Smooth muscle cell (in vitro differentiated cells): Measurements from ENCODE around the gene CACNB3. TPM values are rescaled to one million over a fixed set of nuclear protein-coding genes. Genes with fewer than 3 reads are reported as not detected.

ENCODE experiments used
- DNase-seq: peaks from one replicate; lab custom pipeline; 2025; ENCODE audit not compliant: unreplicated experiment; lab: John Stamatoyannopoulos, UW
- H2AFZ ChIP-seq: fragments of 200-600 bp; sonication (generic); 2 replicates; pipeline ENCODE4 v1.6.0; 2016; ENCODE audit warnings: antibody characterized with exemption, low read depth, mild to moderate bottlenecking
- H3F3A ChIP-seq: fragments of 200-600 bp; sonication (generic); 2 replicates; pipeline ENCODE4 v1.6.0; 2017; ENCODE audit warnings: antibody characterized with exemption, low read depth
- H3K27ac ChIP-seq: fragments of 200-600 bp; sonication (generic); 2 replicates; pipeline ENCODE4 v1.5.1; 2016; ENCODE audit warnings: low read depth, mild to moderate bottlenecking
- H3K27me3 ChIP-seq: fragments of 200-600 bp; sonication (generic); 2 replicates; pipeline ENCODE4 v1.6.1; 2016; ENCODE audit warnings: low read depth, mild to moderate bottlenecking
- H3K36me3 ChIP-seq: fragments of 200-600 bp; sonication (generic); 2 replicates; pipeline ENCODE4 v1.5.1; 2016; ENCODE audit warnings: low read depth
- H3K4me1 ChIP-seq: fragments of 200-600 bp; sonication (generic); 2 replicates; pipeline ENCODE4 v1.5.1; 2016; ENCODE audit warnings: low read depth
- H3K4me2 ChIP-seq: fragments of 200-600 bp; sonication (generic); 2 replicates; pipeline ENCODE4 v1.6.0; 2016; ENCODE audit warnings: mild to moderate bottlenecking
- H3K4me3 ChIP-seq: fragments of 200-600 bp; sonication (generic); 2 replicates; pipeline ENCODE4 v1.5.1; 2016; ENCODE audit warnings: mild to moderate bottlenecking
- H3K79me2 ChIP-seq: fragments of 200-600 bp; sonication (generic); 2 replicates; pipeline ENCODE4 v1.6.0; 2016; ENCODE audit warnings: low read depth, mild to moderate bottlenecking
- H3K9ac ChIP-seq: fragments of 200-600 bp; sonication (generic); 2 replicates; pipeline ENCODE4 v1.6.0; 2016; ENCODE audit warnings: low read depth
- H3K9me3 ChIP-seq: fragments of 200-600 bp; sonication (generic); replicated peaks from 2 replicates; pipeline ENCODE4 v1.5.1; 2016; ENCODE audit warnings: low read depth
- H4K20me1 ChIP-seq: fragments of 200-600 bp; sonication (generic); 2 replicates; pipeline ENCODE4 v1.6.0; 2016; ENCODE audit warnings: low read depth
- WGBS: methylation state at CpG from one replicate; pipeline ENCODE4 v1.1.7; 2016; ENCODE audit warnings: low lambda C conversion rate; 5-methylcytosine and 5-hydroxymethylcytosine counted together
- polyA plus RNA-seq: library from polyadenylated mRNA; unstranded; fragments of >200 nt; fragmentation: Nextera tagmentation; extraction: Ambion mirVana; gene quantifications from 2 replicates; pipeline ENCODE4 v1.2.1, GENCODE V29; 2016
- total RNA-seq: library from RNA; depleted of rRNA; stranded (reverse); fragments of >200 nt; gene quantifications from 2 replicates; pipeline ENCODE4 v1.2.3, GENCODE V29; 2014
- TF ChIP-seq, protein P1 (sequence below): fragments of 200-600 bp; sonication (generic); IDR thresholded peaks from 2 replicates; pipeline ENCODE4 v1.5.1; 2017; ENCODE audit warnings: borderline replicate concordance, mild to moderate bottlenecking, antibody characterized with exemption; ENCODE audit not compliant: insufficient read depth, poor library complexity, severe bottlenecking

Gene CACNB3
- total and polyA plus RNA-seq, 2 experiments from 2014 or later = 18.5 to 21.7 TPM

GRCh38 chr12:48822139-48822538 is 3.8 kb downstream of the CACNB3 start:
- Histone ChIP-seq H2AFZ (no peak overlapping the region), H3K36me3 (no peaks in the 10 kb centered on the region), H3K27ac (no peak overlapping the region), H4K20me1 (peaks cover 13% of the 10 kb centered on the region), H3K27me3 (no peaks in the 10 kb centered on the region), H3K9ac (no peak overlapping the region), H3K9me3 (no peaks in the 10 kb centered on the region), H3K79me2 (no peaks in the 10 kb centered on the region), H3F3A (no peaks in the 10 kb centered on the region), H3K4me1 (peaks cover 14% of the 10 kb centered on the region), H3K4me2 (no peak overlapping the region), H3K4me3 (no peak overlapping the region)
- WGBS = 97% methylated on average over 5 of the region's 5 CpGs
- TF ChIP-seq, protein P1, sequence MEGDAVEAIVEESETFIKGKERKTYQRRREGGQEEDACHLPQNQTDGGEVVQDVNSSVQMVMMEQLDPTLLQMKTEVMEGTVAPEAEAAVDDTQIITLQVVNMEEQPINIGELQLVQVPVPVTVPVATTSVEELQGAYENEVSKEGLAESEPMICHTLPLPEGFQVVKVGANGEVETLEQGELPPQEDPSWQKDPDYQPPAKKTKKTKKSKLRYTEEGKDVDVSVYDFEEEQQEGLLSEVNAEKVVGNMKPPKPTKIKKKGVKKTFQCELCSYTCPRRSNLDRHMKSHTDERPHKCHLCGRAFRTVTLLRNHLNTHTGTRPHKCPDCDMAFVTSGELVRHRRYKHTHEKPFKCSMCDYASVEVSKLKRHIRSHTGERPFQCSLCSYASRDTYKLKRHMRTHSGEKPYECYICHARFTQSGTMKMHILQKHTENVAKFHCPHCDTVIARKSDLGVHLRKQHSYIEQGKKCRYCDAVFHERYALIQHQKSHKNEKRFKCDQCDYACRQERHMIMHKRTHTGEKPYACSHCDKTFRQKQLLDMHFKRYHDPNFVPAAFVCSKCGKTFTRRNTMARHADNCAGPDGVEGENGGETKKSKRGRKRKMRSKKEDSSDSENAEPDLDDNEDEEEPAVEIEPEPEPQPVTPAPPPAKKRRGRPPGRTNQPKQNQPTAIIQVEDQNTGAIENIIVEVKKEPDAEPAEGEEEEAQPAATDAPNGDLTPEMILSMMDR = no peak
- DNase-seq = no peak

- Histone ChIP-seq H3K4me1 (peaks cover 10% of the 10 kb centered on the region), H3K79me2 (no peaks in the 10 kb centered on the region), H3F3A (no peaks in the 10 kb centered on the region), H3K9me3 (no peaks in the 10 kb centered on the region), H3K4me2 (no peak overlapping the region), H3K9ac (no peak overlapping the region), H3K36me3 (no peaks in the 10 kb centered on the region), H3K27ac (no peak overlapping the region), H3K4me3 (no peak overlapping the region), H2AFZ (no peak overlapping the region), H3K27me3 (no peaks in the 10 kb centered on the region), H4K20me1 (peaks cover 16% of the 10 kb centered on the region)
- TF ChIP-seq, protein P1 = no peak
- 97% methylated on average over 2 of the region's 2 CpGs for WGBS
- no peak for DNase-seq
Observed at GRCh38 chr12:48822711-48823110, 4.4 kb downstream of the CACNB3 start.

DNA sequence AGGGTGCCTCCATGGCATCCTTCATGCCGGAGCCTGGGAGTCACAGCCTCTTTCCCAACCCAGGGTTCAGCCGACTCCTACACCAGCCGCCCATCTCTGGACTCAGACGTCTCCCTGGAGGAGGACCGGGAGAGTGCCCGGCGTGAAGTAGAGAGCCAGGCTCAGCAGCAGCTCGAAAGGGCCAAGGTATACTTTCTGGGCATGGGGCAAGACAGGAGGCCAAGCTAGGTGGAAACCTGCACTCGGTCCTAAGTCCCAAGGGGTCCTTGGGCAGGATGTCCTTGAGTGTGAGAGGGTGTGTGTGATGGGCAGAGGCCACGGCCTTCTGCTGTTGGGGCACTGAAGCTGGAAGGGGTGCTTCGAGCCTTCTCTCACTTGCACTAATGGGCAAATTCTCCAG is 5.0 kb downstream of the CACNB3 start:
- TF ChIP-seq, protein P1 = no peak
- Histone ChIP-seq H3K27me3 (no peaks in the 10 kb centered on the region), H3K9me3 (no peaks in the 10 kb centered on the region), H2AFZ (no peak overlapping the region), H4K20me1 (peaks cover 21% of the 10 kb centered on the region), H3K79me2 (no peaks in the 10 kb centered on the region), H3K4me3 (no peak overlapping the region), H3K36me3 (no peaks in the 10 kb centered on the region), H3F3A (no peaks in the 10 kb centered on the region), H3K27ac (no peak overlapping the region), H3K4me2 (no peak overlapping the region), H3K4me1 (peaks cover 10% of the 10 kb centered on the region), H3K9ac (no peak overlapping the region)
- WGBS = 91% methylated on average over 11 of the region's 11 CpGs
- no peak for DNase-seq

DNA sequence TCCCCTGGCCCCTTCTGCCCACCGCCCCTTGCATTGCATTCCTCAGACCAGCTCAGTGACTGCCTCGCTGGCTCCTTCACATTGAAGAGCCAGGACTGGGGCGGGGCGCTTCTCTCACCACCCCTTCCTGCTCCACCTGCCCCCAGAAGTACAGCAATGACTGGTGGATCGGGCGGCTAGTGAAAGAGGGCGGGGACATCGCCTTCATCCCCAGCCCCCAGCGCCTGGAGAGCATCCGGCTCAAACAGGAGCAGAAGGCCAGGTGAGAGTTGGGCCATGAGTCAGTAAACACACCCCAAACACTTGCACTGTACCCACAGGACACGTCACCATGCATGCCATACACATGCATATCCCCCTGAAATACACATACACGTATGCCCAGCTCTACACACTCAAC is 5.8 kb downstream of the CACNB3 start:
- Histone ChIP-seq H2AFZ (no peak overlapping the region), H3K79me2 (no peaks in the 10 kb centered on the region), H3K9me3 (no peaks in the 10 kb centered on the region), H3K4me1 (peaks cover 8% of the 10 kb centered on the region), H3K9ac (no peak overlapping the region), H3K4me2 (no peak overlapping the region), H3K36me3 (no peaks in the 10 kb centered on the region), H3K27me3 (no peaks in the 10 kb centered on the region), H4K20me1 (peaks cover 28% of the 10 kb centered on the region), H3K4me3 (no peak overlapping the region), H3K27ac (no peak overlapping the region), H3F3A (no peaks in the 10 kb centered on the region)
- no peak for DNase-seq
- WGBS = 73% methylated on average over 12 of the region's 12 CpGs
- TF ChIP-seq, protein P1 = no peak
